Ishikawa (cell line): ENCODE data around the gene PRSS27.

ENCODE experiments used
- CEBPB ChIP-seq: IDR thresholded peaks from 2 replicates; pipeline ENCODE4 v1.6.1; 2012
- CREB1 ChIP-seq: IDR thresholded peaks from 2 replicates; pipeline ENCODE4 v1.6.1; 2012; ENCODE audit warnings: low read depth
- EGR1 ChIP-seq: IDR thresholded peaks from 2 replicates; pipeline ENCODE4 v1.6.1; 2012
- EP300 ChIP-seq: IDR thresholded peaks from 2 replicates; pipeline ENCODE4 v1.6.1; 2012; ENCODE audit warnings: borderline replicate concordance
- FOXM1 ChIP-seq: IDR thresholded peaks from 2 replicates; pipeline ENCODE4 v1.6.1; 2012; ENCODE audit warnings: low read depth, borderline replicate concordance
- MAX ChIP-seq: IDR thresholded peaks from 2 replicates; pipeline ENCODE4 v1.6.1; 2012
- NFIC ChIP-seq: IDR thresholded peaks from 2 replicates; pipeline ENCODE4 v1.6.1; 2012
- RAD21 ChIP-seq: IDR thresholded peaks from 2 replicates; pipeline ENCODE4 v1.6.1; 2012; ENCODE audit warnings: low read depth
- REST ChIP-seq: IDR thresholded peaks from 2 replicates; pipeline ENCODE4 v1.6.1; 2012; ENCODE audit warnings: low read depth, mild to moderate bottlenecking
- TAF1 ChIP-seq: IDR thresholded peaks from 2 replicates; pipeline ENCODE4 v1.6.1; 2012; ENCODE audit warnings: low read depth, mild to moderate bottlenecking
- TCF12 ChIP-seq: IDR thresholded peaks from 2 replicates; pipeline ENCODE4 v1.6.1; 2012; ENCODE audit warnings: low read depth
- TEAD4 ChIP-seq: IDR thresholded peaks from 2 replicates; pipeline ENCODE4 v1.6.1; 2012
- USF1 ChIP-seq: IDR thresholded peaks from 2 replicates; pipeline ENCODE4 v1.6.1; 2012
- YY1 ChIP-seq: IDR thresholded peaks from 2 replicates; pipeline ENCODE4 v1.6.1; 2012; ENCODE audit warnings: low read depth
- ZBTB7A ChIP-seq: IDR thresholded peaks from 2 replicates; pipeline ENCODE4 v1.6.1; 2012; ENCODE audit warnings: low read depth

Gene PRSS27

GRCh38 chr16:2671741-2672140, 48.3 kb downstream of the PRSS27 start:
- TF ChIP-seq ZBTB7A (no peak), MAX (no peak), TCF12 (no peak), USF1 (no peak), EGR1 (no peak), CEBPB (no peak), RAD21 (no peak), NFIC (no peak), YY1 (no peak), FOXM1 (no peak), REST (no peak), TAF1 (no peak), CREB1 (no peak), TEAD4 (no peak), EP300 (no peak)

- peak; percentile 23; the same call in 1 of the 2 replicates for TF ChIP-seq RAD21
Measured at GRCh38 chr16:2670017-2670416, 50.0 kb downstream of the PRSS27 start.

- TF ChIP-seq NFIC (peak; percentile 82), ZBTB7A (no peak)
Measured at GRCh38 chr16:2664574-2664982, 55.4 kb downstream of the PRSS27 start.

GRCh38 chr16:2663553-2664546, 56.2 kb downstream of the PRSS27 start:
- TF ChIP-seq EP300 (no peak), TAF1 (no peak), TEAD4 (no peak), CEBPB (no peak), USF1 (no peak), ZBTB7A (no peak)
